ENCODE results near the gene MRPL44.

- TF ChIP-seq CTCF (IDR thresholded peaks at IDR 0.05) = no peak
- no peak for TF ChIP-seq POLR2A (IDR thresholded peaks at IDR 0.05)
Measured at GRCh38 chr2:223997938-223998337, 40.7 kb downstream of the MRPL44 start.

Measured in heart left ventricle (tissue), 13 donors.